HepG2 (cell line): ENCODE data around the gene ACOXL.

Source experiments
- NFIC ChIP-seq: IDR thresholded peaks from 2 replicates; pipeline ENCODE4 v1.6.1; 2012; ENCODE audit warnings: mild to moderate bottlenecking, low read length, inconsistent platforms
- POLR2A ChIP-seq, 2 experiments: IDR thresholded peaks; 2 replicates each; pipeline ENCODE4 v1.6.1; 2011; ENCODE audit warnings: low read depth in 2 of 2, low read length in 2 of 2, mild to moderate bottlenecking in 1 of 2, moderate library complexity in 1 of 2; ENCODE audit not compliant: insufficient read depth in 1 of 2

GRCh38 chr2:110829413-110830146, 97.2 kb downstream of the ACOXL start:
- no peak for TF ChIP-seq NFIC
- TF ChIP-seq POLR2A (IDR thresholded peaks at IDR 0.05; ENCODE audit: insufficient read depth in 1 of 2, low read depth in 2 of 2, low read length in 2 of 2) = no peak
